HepG2 (cell line): Measurements from ENCODE around the gene RBM23. TPM values are rescaled to one million over a fixed set of nuclear protein-coding genes. Genes with fewer than 3 reads are reported as not detected.

Source experiments
- ATAC-seq: fragments of 200-7000 bp; cut with Tn5 transposase; 3 replicates; pipeline ENCODE4 v1.9.1; 2020; ENCODE audit warnings: mild to moderate bottlenecking, moderate library complexity
- BruUV-seq: library from RNA; stranded (reverse); fragments of 400-500 nt; replicated peaks from 2 replicates; lab custom pipeline; 2021; lab: Mats Ljungman, UMichigan
- CTCF ChIA-PET: fragments of 300-600 bp; formaldehyde crosslinking; extraction: SDS; loops from one replicate; lab custom pipeline; 2021; ENCODE audit warnings: low total read pairs, inconsistent platforms, low intra/inter-chr PET ratio; lab: Yijun Ruan, JAX
- POLR2A ChIA-PET: fragments of 350-600 bp; sonication (Branson Sonifier 250); formaldehyde crosslinking; loops from one replicate; lab custom pipeline; 2020; ENCODE audit warnings: antibody characterized with exemption, inconsistent platforms; lab: Yijun Ruan, JAX
- DNase-seq: peaks from one replicate; pipeline ENCODE4 v3.0.0-alpha.2; 2015; ENCODE audit warnings: low spot score
- FAIRE-seq: peaks from 3 replicates; lab custom pipeline; 2011; peaks lifted over from hg19 to GRCh38; lab: Jason Lieb, UNC
- H2AFZ ChIP-seq: one replicate; pipeline ENCODE4 v1.6.1; 2011; ENCODE audit warnings: low read length, inconsistent platforms
- H3K27ac ChIP-seq: fragments of 300-600 bp; 3 replicates; pipeline ENCODE4 v1.8.0; 2011; ENCODE audit warnings: mixed run types, mild to moderate bottlenecking, mixed read lengths, low read length, inconsistent platforms; ENCODE audit not compliant: insufficient read depth; ENCODE audit errors: extremely low read length
- H3K27me3 ChIP-seq, 2 experiments: fragments of 200-600 bp in 1 of 2; 2 replicates in 1 of 2; 3 replicates in 1 of 2; pipeline versions ENCODE4 v1.6.0 to v1.8.0; 2011; ENCODE audit warnings: low read length in 2 of 2, mild to moderate bottlenecking in 2 of 2, moderate library complexity in 2 of 2, inconsistent platforms in 1 of 2; ENCODE audit not compliant: insufficient read depth in 2 of 2, control insufficient read depth in 1 of 2
- H3K36me3 ChIP-seq, 2 experiments: fragments of 200-600 bp in 1 of 2; replicated peaks in 1 of 2; 2 replicates in 1 of 2; 3 replicates in 1 of 2; pipeline versions ENCODE4 v1.5.1 to v1.8.0; 2011; ENCODE audit warnings: low read length in 2 of 2, inconsistent platforms in 1 of 2; ENCODE audit not compliant: insufficient read depth in 2 of 2, control insufficient read depth in 1 of 2
- H3K4me1 ChIP-seq: 2 replicates; pipeline ENCODE4 v1.5.1; 2012; ENCODE audit warnings: low read length, inconsistent platforms; ENCODE audit not compliant: insufficient read depth
- H3K4me2 ChIP-seq: 2 replicates; pipeline ENCODE4 v1.6.0; 2011; ENCODE audit warnings: low read depth, low read length, inconsistent platforms
- H3K4me3 ChIP-seq, 3 experiments: fragments of 200-600 bp in 1 of 3; sonication (generic), shearing (Covaris generic) in 1 of 3; replicated peaks in 1 of 3; 2 replicates each; pipeline ENCODE4 v1.5.1; 2011 to 2016; ENCODE audit warnings: low read length in 3 of 3, inconsistent platforms in 2 of 3, low read depth in 2 of 3, mild to moderate bottlenecking in 2 of 3, control low read depth in 1 of 3, mixed read lengths in 1 of 3; ENCODE audit not compliant: insufficient read depth in 1 of 3
- H3K79me2 ChIP-seq: one replicate; pipeline ENCODE4 v1.6.1; 2011; ENCODE audit warnings: low read length, inconsistent platforms; ENCODE audit not compliant: insufficient read depth
- H3K9ac ChIP-seq: 2 replicates; pipeline ENCODE4 v1.6.0; 2011; ENCODE audit warnings: mild to moderate bottlenecking, low read depth, low read length, inconsistent platforms; ENCODE audit not compliant: insufficient read depth
- H3K9me3 ChIP-seq: 2 replicates; pipeline ENCODE4 v1.5.1; 2012; ENCODE audit warnings: mild to moderate bottlenecking, low read length
- H4K20me1 ChIP-seq: 2 replicates; pipeline ENCODE4 v1.6.0; 2011; ENCODE audit warnings: inconsistent platforms, mild to moderate bottlenecking, low read length, moderate library complexity; ENCODE audit not compliant: insufficient read depth
- BCL6 ChIP-seq: IDR thresholded peaks from 2 replicates; pipeline ENCODE4 v1.6.1; 2016; ENCODE audit warnings: missing genetic modification reagents, missing compliant biosample characterization
- CBX5 ChIP-seq: sonication (generic); formaldehyde crosslinking; IDR thresholded peaks from 2 replicates; pipeline ENCODE4 v1.4.0; 2020; ENCODE audit warnings: missing genetic modification reagents, borderline replicate concordance
- CEBPB ChIP-seq: IDR thresholded peaks from 2 replicates; pipeline ENCODE4 v1.6.1; 2011; ENCODE audit warnings: low read depth, low read length, improper control_type of control experiment, borderline replicate concordance
- ELF3 ChIP-seq: IDR thresholded peaks from 2 replicates; pipeline ENCODE4 v1.6.1; 2016; ENCODE audit warnings: missing genetic modification reagents, missing compliant biosample characterization
- FOXK2 ChIP-seq: fragments of 450-650 bp; IDR thresholded peaks from 2 replicates; pipeline ENCODE4 v1.6.1; 2016
- HNRNPH1 ChIP-seq: fragments of 200-400 bp; formaldehyde crosslinking; optimal IDR thresholded peaks from 2 replicates; pipeline ENCODE3; 2017; ENCODE audit warnings: mild to moderate bottlenecking, low read depth, low read length
- KDM5B ChIP-seq: sonication (generic); formaldehyde crosslinking; IDR thresholded peaks from 2 replicates; pipeline ENCODE4 v1.4.0; 2020; ENCODE audit warnings: missing genetic modification reagents, mild to moderate bottlenecking, borderline replicate concordance
- MXD4 ChIP-seq: IDR thresholded peaks from 2 replicates; pipeline ENCODE4 v1.6.1; 2016; ENCODE audit warnings: mild to moderate bottlenecking, missing biosample characterization, missing genetic modification reagents
- MXI1 ChIP-seq: IDR thresholded peaks from 3 replicates; pipeline ENCODE4 v1.6.1; 2012; ENCODE audit warnings: low read depth, low read length, inconsistent platforms, borderline replicate concordance
- NR1H2 ChIP-seq: sonication (generic); formaldehyde crosslinking; IDR thresholded peaks from 2 replicates; pipeline ENCODE4 v1.8.1; 2022; ENCODE audit warnings: low read depth, missing genetic modification reagents, borderline replicate concordance
- NR3C1 ChIP-seq: sonication (generic); formaldehyde crosslinking; IDR thresholded peaks from 2 replicates; pipeline ENCODE4 v1.4.0; 2020; ENCODE audit warnings: missing genetic modification reagents
- RAD51 ChIP-seq: fragments of 450-650 bp; IDR thresholded peaks from 2 replicates; pipeline ENCODE4 v1.6.1; 2016; ENCODE audit warnings: borderline replicate concordance
- RARG ChIP-seq: sonication (generic); formaldehyde crosslinking; IDR thresholded peaks from 2 replicates; pipeline ENCODE4 v1.4.0; 2020; ENCODE audit warnings: low read depth, mild to moderate bottlenecking, missing genetic modification reagents
- RFX1 ChIP-seq: fragments of 450-650 bp; IDR thresholded peaks from 2 replicates; pipeline ENCODE4 v1.6.1; 2017
- ZNF563 ChIP-seq: sonication (generic); formaldehyde crosslinking; IDR thresholded peaks from 2 replicates; pipeline ENCODE4 v1.8.0; 2022; ENCODE audit warnings: mild to moderate bottlenecking, moderate library complexity, missing genetic modification reagents
- ZNF776 ChIP-seq: sonication (generic); formaldehyde crosslinking; IDR thresholded peaks from 2 replicates; pipeline ENCODE4 v1.4.0; 2020; ENCODE audit warnings: mild to moderate bottlenecking, missing genetic modification reagents
- WGBS: methylation state at CpG from one replicate; pipeline ENCODE4 v1.1.6; 2017; ENCODE audit warnings: low lambda C conversion rate; 5-methylcytosine and 5-hydroxymethylcytosine counted together
- in situ Hi-C: cut with HindIII; loops from 2 replicates; pipeline ENCODE4 v1.10.0; 2017; ENCODE audit warnings: low pct_unique_long_range_greater_than_20kb; ENCODE audit not compliant: extremely low pct_ligation_motif_present
- intact Hi-C: fragments of 100-400 bp; cut with micrococcal nuclease; formaldehyde crosslinking; loops from one replicate; pipeline ENCODE4 v1.10.0; 2022; ENCODE audit not compliant: unreplicated experiment
- polyA plus RNA-seq, 8 experiments: library from polyadenylated mRNA; depleted of rRNA in 3 of 8; stranded (reverse) in 7 of 8; unstranded in 1 of 8; fragments of >200 nt; fragmentation: Illumina TruSeq in 4 of 8; extraction: Trizol in 4 of 8; gene quantifications; 2 replicates each; pipeline versions ENCODE4 v1.2.1 to v1.2.3, GENCODE V29; 2011 to 2016; ENCODE audit warnings: low read depth in 4 of 8, missing spikeins in 1 of 8, mixed read lengths in 1 of 8; ENCODE audit not compliant: insufficient read depth in 1 of 8
- total RNA-seq, 5 experiments: library from RNA; depleted of rRNA; stranded (reverse); fragments of >200 nt; fragmentation: Illumina TruSeq; extraction: Trizol; gene quantifications; 2 replicates each; pipeline ENCODE4 v1.2.3, GENCODE V29; 2016; ENCODE audit warnings: low read depth in 1 of 5
- TF ChIP-seq, protein P1 (sequence below): sonication (generic); formaldehyde crosslinking; IDR thresholded peaks from 2 replicates; pipeline ENCODE4 v1.5.0; 2020; ENCODE audit warnings: mild to moderate bottlenecking, missing genetic modification reagents
- TF ChIP-seq, protein P2 (sequence below): sonication (generic); formaldehyde crosslinking; IDR thresholded peaks from 2 replicates; pipeline ENCODE4 v1.4.0; 2020; ENCODE audit warnings: missing genetic modification reagents, borderline replicate concordance
- TF ChIP-seq, protein P3 (sequence below): sonication (generic); formaldehyde crosslinking; IDR thresholded peaks from 2 replicates; pipeline ENCODE4 v1.4.0; 2020; ENCODE audit warnings: missing genetic modification reagents

RBM23 gene
- total and polyA plus RNA-seq, 2 of the 13 experiments (the other 11 are each of a cell fraction or from before 2014, with no cell fraction given) = 1.5 to 2.1 TPM

DNA sequence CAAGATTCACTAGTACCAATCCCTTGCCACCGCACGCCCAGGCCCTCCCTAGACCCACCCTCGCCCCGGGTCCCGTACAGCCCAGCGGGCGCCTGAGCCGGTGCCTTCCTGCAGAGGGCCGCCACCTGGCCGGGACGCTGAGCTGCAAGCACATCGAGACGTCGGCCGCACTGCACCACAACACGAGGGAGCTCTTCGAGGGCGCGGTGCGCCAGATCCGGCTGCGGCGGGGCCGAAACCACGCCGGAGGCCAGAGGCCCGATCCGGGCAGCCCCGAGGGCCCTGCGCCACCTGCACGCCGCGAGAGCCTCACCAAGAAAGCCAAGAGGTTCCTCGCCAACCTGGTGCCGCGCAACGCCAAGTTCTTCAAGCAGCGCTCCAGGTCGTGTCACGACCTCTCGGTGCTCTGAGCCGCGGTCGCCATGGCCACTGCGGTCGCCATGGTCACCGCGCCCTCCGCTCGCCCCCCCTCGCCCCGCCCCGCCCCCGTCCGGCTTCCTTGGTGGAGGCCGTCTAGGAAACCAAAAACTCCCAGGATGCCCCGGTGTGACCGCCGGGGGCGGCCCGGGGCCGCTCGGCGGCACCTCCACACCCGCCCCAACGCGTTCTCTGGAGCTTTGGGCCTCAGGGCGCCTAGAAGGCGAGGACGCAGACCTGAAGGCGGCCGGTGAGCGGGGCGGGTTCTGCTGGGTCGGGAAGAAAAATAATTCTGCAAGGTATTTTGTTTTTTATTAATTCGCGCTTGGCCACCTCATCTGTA is 32.3 kb downstream of the RBM23 start (continued):
- TF ChIP-seq ELF3 (CRISPR knock-in tag) = no peak
- no peak for TF ChIP-seq BCL6 (CRISPR knock-in tag)
- no peak for TF ChIP-seq ZNF563 (CRISPR knock-in tag)
- TF ChIP-seq KDM5B = peak; percentile 51; the same call in 1 of the 2 replicates
- TF ChIP-seq ZNF776 (CRISPR knock-in tag) = peak; percentile 42; the same call in 1 of the 2 replicates
- TF ChIP-seq MXD4 (CRISPR knock-in tag) = no peak

DNA sequence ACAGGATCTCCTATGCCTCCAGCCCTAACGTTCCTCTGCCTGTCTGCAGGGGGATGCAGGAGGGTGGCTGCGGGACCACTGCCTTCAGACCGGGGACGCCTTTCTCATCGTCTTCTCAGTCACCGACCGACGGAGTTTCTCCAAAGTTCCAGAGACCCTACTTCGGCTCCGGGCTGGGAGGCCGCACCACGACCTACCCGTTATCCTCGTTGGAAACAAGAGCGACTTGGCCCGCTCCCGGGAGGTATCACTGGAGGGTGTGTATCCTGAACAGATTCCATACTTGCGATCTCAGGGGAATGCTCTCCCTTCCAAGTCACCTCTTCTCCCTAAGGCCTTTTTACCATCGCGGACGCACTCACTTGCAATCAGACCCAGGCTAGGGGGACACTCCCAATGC is 33.0 kb downstream of the RBM23 start:
- intact Hi-C loops (no loop called here), in situ Hi-C loops (no loop called here)
- WGBS = 82% methylated on average over 21 of the region's 21 CpGs
- Histone ChIP-seq H3K9me3 (no peaks in the 10 kb centered on the region), H3K9ac (no peak overlapping the region), H3K27me3 (peaks cover 12 to 62% of the 10 kb centered on the region in 2 experiments; a peak in 4 of 5 replicates), H3K27ac (no peak overlapping the region), H2AFZ (no peak overlapping the region), H3K4me3 (no peak overlapping the region), H3K4me2 (no peak overlapping the region), H3K79me2 (no peaks in the 10 kb centered on the region), H3K36me3 (no peaks in the 10 kb centered on the region), H4K20me1 (no peaks in the 10 kb centered on the region), H3K4me1 (peaks cover 15% of the 10 kb centered on the region)
- ChIA-PET POLR2A (interaction anchor here (0.8 to 1.1 kb wide), 2 partner anchors 44 to 120 kb away, joined by 3 read pairs; partner anchors contain the start of gene OXA1L), CTCF (no interaction called here)
- no TSS peak for BruUV-seq
- ATAC-seq (no peak), DNase-seq (no peak), FAIRE-seq (no peak)
- no peak for TF ChIP-seq MXI1
- TF ChIP-seq CEBPB = no peak
- no peak for TF ChIP-seq NR3C1 (CRISPR knock-in tag)
- TF ChIP-seq HNRNPH1 = no peak
- TF ChIP-seq NR1H2 (CRISPR knock-in tag) = no peak
- TF ChIP-seq, protein P1, sequence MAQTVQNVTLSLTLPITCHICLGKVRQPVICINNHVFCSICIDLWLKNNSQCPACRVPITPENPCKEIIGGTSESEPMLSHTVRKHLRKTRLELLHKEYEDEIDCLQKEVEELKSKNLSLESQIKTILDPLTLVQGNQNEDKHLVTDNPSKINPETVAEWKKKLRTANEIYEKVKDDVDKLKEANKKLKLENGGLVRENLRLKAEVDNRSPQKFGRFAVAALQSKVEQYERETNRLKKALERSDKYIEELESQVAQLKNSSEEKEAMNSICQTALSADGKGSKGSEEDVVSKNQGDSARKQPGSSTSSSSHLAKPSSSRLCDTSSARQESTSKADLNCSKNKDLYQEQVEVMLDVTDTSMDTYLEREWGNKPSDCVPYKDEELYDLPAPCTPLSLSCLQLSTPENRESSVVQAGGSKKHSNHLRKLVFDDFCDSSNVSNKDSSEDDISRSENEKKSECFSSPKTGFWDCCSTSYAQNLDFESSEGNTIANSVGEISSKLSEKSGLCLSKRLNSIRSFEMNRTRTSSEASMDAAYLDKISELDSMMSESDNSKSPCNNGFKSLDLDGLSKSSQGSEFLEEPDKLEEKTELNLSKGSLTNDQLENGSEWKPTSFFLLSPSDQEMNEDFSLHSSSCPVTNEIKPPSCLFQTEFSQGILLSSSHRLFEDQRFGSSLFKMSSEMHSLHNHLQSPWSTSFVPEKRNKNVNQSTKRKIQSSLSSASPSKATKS (CRISPR knock-in tag) = no peak
- TF ChIP-seq, protein P2, sequence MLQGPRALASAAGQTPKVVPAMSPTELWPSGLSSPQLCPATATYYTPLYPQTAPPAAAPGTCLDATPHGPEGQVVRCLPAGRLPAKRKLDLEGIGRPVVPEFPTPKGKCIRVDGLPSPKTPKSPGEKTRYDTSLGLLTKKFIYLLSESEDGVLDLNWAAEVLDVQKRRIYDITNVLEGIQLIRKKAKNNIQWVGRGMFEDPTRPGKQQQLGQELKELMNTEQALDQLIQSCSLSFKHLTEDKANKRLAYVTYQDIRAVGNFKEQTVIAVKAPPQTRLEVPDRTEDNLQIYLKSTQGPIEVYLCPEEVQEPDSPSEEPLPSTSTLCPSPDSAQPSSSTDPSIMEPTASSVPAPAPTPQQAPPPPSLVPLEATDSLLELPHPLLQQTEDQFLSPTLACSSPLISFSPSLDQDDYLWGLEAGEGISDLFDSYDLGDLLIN (CRISPR knock-in tag) = no peak
- no peak for TF ChIP-seq RAD51
- TF ChIP-seq, protein P3, sequence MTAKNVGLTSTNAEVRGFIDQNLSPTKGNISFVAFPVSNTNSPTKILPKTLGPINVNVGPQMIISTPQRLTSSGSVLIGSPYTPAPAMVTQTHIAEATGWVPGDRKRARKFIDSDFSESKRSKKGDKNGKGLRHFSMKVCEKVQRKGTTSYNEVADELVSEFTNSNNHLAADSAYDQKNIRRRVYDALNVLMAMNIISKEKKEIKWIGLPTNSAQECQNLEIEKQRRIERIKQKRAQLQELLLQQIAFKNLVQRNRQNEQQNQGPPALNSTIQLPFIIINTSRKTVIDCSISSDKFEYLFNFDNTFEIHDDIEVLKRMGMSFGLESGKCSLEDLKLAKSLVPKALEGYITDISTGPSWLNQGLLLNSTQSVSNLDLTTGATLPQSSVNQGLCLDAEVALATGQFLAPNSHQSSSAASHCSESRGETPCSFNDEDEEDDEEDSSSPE (CRISPR knock-in tag) = no peak
- TF ChIP-seq CBX5 (CRISPR knock-in tag) = no peak
- TF ChIP-seq FOXK2 = no peak
- TF ChIP-seq RFX1 = no peak
- no peak for TF ChIP-seq RARG (CRISPR knock-in tag)
